ENCODE measurements around the gene EVA1A.
"Not testable (repeated sequence)": the region's sequence is repeated elsewhere in the genome, so short reads cannot be mapped to it uniquely, and the experiment has no call there.

Gene EVA1A

GRCh38 chr2:75486735-75487134, 74.0 kb downstream of the EVA1A start:
- DNase-seq (ENCODE audit: low read depth); H3K4me3 ChIP-seq (ENCODE audit: low read length): not testable (repeated sequence)

GRCh38 chr2:75484840-75485239, 75.9 kb downstream of the EVA1A start:
- Histone ChIP-seq H3K36me3 (ENCODE audit: control insufficient read depth, insufficient read depth, low read length, severe bottlenecking) (no peaks in the 10 kb centered on the region), H3K9ac (ENCODE audit: low read length) (no peak overlapping the region), H3K4me3 (ENCODE audit: low read length) (no peak overlapping the region), H3K9me3 (ENCODE audit: control insufficient read depth, low read length) (peaks cover 5% of the 10 kb centered on the region), H3K4me1 (ENCODE audit: control insufficient read depth, insufficient read depth, low read length) (no peaks in the 10 kb centered on the region), H3K27me3 (replicated peaks; ENCODE audit: control insufficient read depth, insufficient read depth, low read length) (no peaks in the 10 kb centered on the region)
- no peak for DNase-seq (ENCODE audit: low read depth)

More at GRCh38 chr2:75486735-75487134, 74.0 kb downstream of the EVA1A start:
- H3K9me3 ChIP-seq (ENCODE audit: control insufficient read depth, low read length); H3K27me3 ChIP-seq (replicated peaks; ENCODE audit: control insufficient read depth, insufficient read depth, low read length); H3K36me3 ChIP-seq (ENCODE audit: control insufficient read depth, insufficient read depth, low read length, severe bottlenecking); H3K9ac ChIP-seq (ENCODE audit: low read length); H3K4me1 ChIP-seq (ENCODE audit: control insufficient read depth, insufficient read depth, low read length): not testable (repeated sequence)

GRCh38 chr2:75483878-75484277, 76.9 kb downstream of the EVA1A start:
- DNase-seq (ENCODE audit: low read depth) = no peak
- H3K9ac ChIP-seq (ENCODE audit: low read length) = no peak overlapping the region
- peaks cover 5% of the 10 kb centered on the region for H3K9me3 ChIP-seq (ENCODE audit: control insufficient read depth, low read length)
- no peak overlapping the region for H3K4me3 ChIP-seq (ENCODE audit: low read length)
- no peaks in the 10 kb centered on the region for H3K4me1 ChIP-seq (ENCODE audit: control insufficient read depth, insufficient read depth, low read length)
- no peaks in the 10 kb centered on the region for H3K36me3 ChIP-seq (ENCODE audit: control insufficient read depth, insufficient read depth, low read length, severe bottlenecking)
- H3K27me3 ChIP-seq (replicated peaks; ENCODE audit: control insufficient read depth, insufficient read depth, low read length) = no peaks in the 10 kb centered on the region

- H3K9ac ChIP-seq (ENCODE audit: low read length) = no peak overlapping the region
- no peak for DNase-seq (ENCODE audit: low read depth)
- H3K4me1 ChIP-seq (ENCODE audit: control insufficient read depth, insufficient read depth, low read length) = no peaks in the 10 kb centered on the region
- no peaks in the 10 kb centered on the region for H3K36me3 ChIP-seq (ENCODE audit: control insufficient read depth, insufficient read depth, low read length, severe bottlenecking)
- H3K9me3 ChIP-seq (ENCODE audit: control insufficient read depth, low read length) = peaks cover 5% of the 10 kb centered on the region
- no peaks in the 10 kb centered on the region for H3K27me3 ChIP-seq (replicated peaks; ENCODE audit: control insufficient read depth, insufficient read depth, low read length)
- no peak overlapping the region for H3K4me3 ChIP-seq (ENCODE audit: low read length)
Measured at GRCh38 chr2:75482398-75482797, 78.3 kb downstream of the EVA1A start.

- Histone ChIP-seq H3K4me1 (ENCODE audit: control insufficient read depth, insufficient read depth, low read length) (peaks cover 6% of the 10 kb centered on the region), H3K27me3 (replicated peaks; ENCODE audit: control insufficient read depth, insufficient read depth, low read length) (no peaks in the 10 kb centered on the region), H3K36me3 (ENCODE audit: control insufficient read depth, insufficient read depth, low read length, severe bottlenecking) (no peaks in the 10 kb centered on the region), H3K4me3 (ENCODE audit: low read length) (no peak overlapping the region), H3K9me3 (ENCODE audit: control insufficient read depth, low read length) (no peaks in the 10 kb centered on the region), H3K9ac (ENCODE audit: low read length) (no peak overlapping the region)
- DNase-seq (ENCODE audit: low read depth) = no peak
Measured at GRCh38 chr2:75480971-75481836, 79.5 kb downstream of the EVA1A start.

GRCh38 chr2:75477696-75478095, 83.0 kb downstream of the EVA1A start:
- not testable (repeated sequence) for H3K9me3 ChIP-seq (ENCODE audit: control insufficient read depth, low read length); H3K9ac ChIP-seq (ENCODE audit: low read length); DNase-seq (ENCODE audit: low read depth); H3K36me3 ChIP-seq (ENCODE audit: control insufficient read depth, insufficient read depth, low read length, severe bottlenecking); H3K4me3 ChIP-seq (ENCODE audit: low read length); H3K4me1 ChIP-seq (ENCODE audit: control insufficient read depth, insufficient read depth, low read length); H3K27me3 ChIP-seq (replicated peaks; ENCODE audit: control insufficient read depth, insufficient read depth, low read length)

GRCh38 chr2:75476761-75477160, 84.0 kb downstream of the EVA1A start:
- H3K9me3 ChIP-seq (ENCODE audit: control insufficient read depth, low read length) = no peaks in the 10 kb centered on the region
- peaks cover 6% of the 10 kb centered on the region for H3K4me1 ChIP-seq (ENCODE audit: control insufficient read depth, insufficient read depth, low read length)
- H3K9ac ChIP-seq (ENCODE audit: low read length) = no peak overlapping the region
- peak; percentile 14 for DNase-seq (ENCODE audit: low read depth)
- H3K36me3 ChIP-seq (ENCODE audit: control insufficient read depth, insufficient read depth, low read length, severe bottlenecking) = no peaks in the 10 kb centered on the region
- peaks cover 11% of the 10 kb centered on the region for H3K27me3 ChIP-seq (replicated peaks; ENCODE audit: control insufficient read depth, insufficient read depth, low read length)
- no peak overlapping the region for H3K4me3 ChIP-seq (ENCODE audit: low read length)

GRCh38 chr2:75475976-75476375, 84.8 kb downstream of the EVA1A start:
- H3K4me3 ChIP-seq (ENCODE audit: low read length) = no peak overlapping the region
- H3K9ac ChIP-seq (ENCODE audit: low read length) = no peak overlapping the region
- H3K27me3 ChIP-seq (replicated peaks; ENCODE audit: control insufficient read depth, insufficient read depth, low read length) = peaks cover 11% of the 10 kb centered on the region
- DNase-seq (ENCODE audit: low read depth) = no peak
- H3K36me3 ChIP-seq (ENCODE audit: control insufficient read depth, insufficient read depth, low read length, severe bottlenecking) = no peaks in the 10 kb centered on the region
- H3K9me3 ChIP-seq (ENCODE audit: control insufficient read depth, low read length) = no peaks in the 10 kb centered on the region
- H3K4me1 ChIP-seq (ENCODE audit: control insufficient read depth, insufficient read depth, low read length) = peaks cover 6% of the 10 kb centered on the region

- no peak for DNase-seq (ENCODE audit: low read depth)
- peaks cover 6% of the 10 kb centered on the region for H3K4me1 ChIP-seq (ENCODE audit: control insufficient read depth, insufficient read depth, low read length)
- H3K9ac ChIP-seq (ENCODE audit: low read length) = no peak overlapping the region
- H3K36me3 ChIP-seq (ENCODE audit: control insufficient read depth, insufficient read depth, low read length, severe bottlenecking) = no peaks in the 10 kb centered on the region
- H3K9me3 ChIP-seq (ENCODE audit: control insufficient read depth, low read length) = no peaks in the 10 kb centered on the region
- H3K27me3 ChIP-seq (replicated peaks; ENCODE audit: control insufficient read depth, insufficient read depth, low read length) = peaks cover 11% of the 10 kb centered on the region
- no peak overlapping the region for H3K4me3 ChIP-seq (ENCODE audit: low read length)
Measured at GRCh38 chr2:75475049-75475448, 85.7 kb downstream of the EVA1A start.

- no peak overlapping the region for H3K9ac ChIP-seq (ENCODE audit: low read length)
- no peak for DNase-seq (ENCODE audit: low read depth)
- no peaks in the 10 kb centered on the region for H3K36me3 ChIP-seq (ENCODE audit: control insufficient read depth, insufficient read depth, low read length, severe bottlenecking)
- H3K4me1 ChIP-seq (ENCODE audit: control insufficient read depth, insufficient read depth, low read length) = peaks cover 6% of the 10 kb centered on the region
- H3K27me3 ChIP-seq (replicated peaks; ENCODE audit: control insufficient read depth, insufficient read depth, low read length) = peaks cover 11% of the 10 kb centered on the region
- no peaks in the 10 kb centered on the region for H3K9me3 ChIP-seq (ENCODE audit: control insufficient read depth, low read length)
- H3K4me3 ChIP-seq (ENCODE audit: low read length) = no peak overlapping the region
Measured at GRCh38 chr2:75474115-75474514, 86.6 kb downstream of the EVA1A start.

GRCh38 chr2:75466708-75467311, 93.9 kb downstream of the EVA1A start:
- Histone ChIP-seq H3K9ac (ENCODE audit: low read length) (no peak overlapping the region), H3K36me3 (ENCODE audit: control insufficient read depth, insufficient read depth, low read length, severe bottlenecking) (no peaks in the 10 kb centered on the region), H3K9me3 (ENCODE audit: control insufficient read depth, low read length) (no peaks in the 10 kb centered on the region), H3K4me1 (ENCODE audit: control insufficient read depth, insufficient read depth, low read length) (no peaks in the 10 kb centered on the region), H3K27me3 (replicated peaks; ENCODE audit: control insufficient read depth, insufficient read depth, low read length) (peaks cover 3% of the 10 kb centered on the region), H3K4me3 (ENCODE audit: low read length) (no peak overlapping the region)
- peak; percentile 49 for DNase-seq (ENCODE audit: low read depth)
